ENCODE results near the gene LRTM2. TPM values are rescaled to one million over a fixed set of nuclear protein-coding genes. Genes with fewer than 3 reads are reported as not detected.
A peak's percentile ranks its signal among the peaks of the same experiment; 100 is the strongest.

Gene LRTM2
- polyA plus RNA-seq, 1 donor from 2014 or later, result 2.4 TPM

- Histone ChIP-seq H3K4me2 (ENCODE audit: low read length) (no peak overlapping the region), H3K27ac (ENCODE audit: low read length) (no peak overlapping the region), H3K36me3 (ENCODE audit: insufficient read depth, low read length) (no peaks in the 10 kb centered on the region), H3K27me3 (ENCODE audit: insufficient read depth, low read depth, low read length) (no peaks in the 10 kb centered on the region), H3K9me3 (ENCODE audit: low read length) (no peaks in the 10 kb centered on the region), H3K9me2 (ENCODE audit: insufficient read depth, low read length) (no peaks in the 10 kb centered on the region), H3K4me3 (ENCODE audit: low read length) (no peak overlapping the region), H2AFZ (ENCODE audit: low read depth, low read length) (no peak overlapping the region), H3K79me2 (replicated peaks; ENCODE audit: insufficient read depth, low read length) (no peaks in the 10 kb centered on the region), H4K20me1 (ENCODE audit: insufficient read depth) (no peaks in the 10 kb centered on the region), H3K9ac (ENCODE audit: low read length) (no peak overlapping the region), H3F3A (ENCODE audit: insufficient read depth, low read length, poor library complexity, severe bottlenecking) (no peaks in the 10 kb centered on the region)
- TF ChIP-seq POLR2AphosphoS5 (IDR thresholded peaks at IDR 0.05) (no peak), SMC3 (conservative IDR thresholded peaks at IDR 0.05; ENCODE audit: poor library complexity) (peak; percentile 97), CTCF (IDR thresholded peaks at IDR 0.05; ENCODE audit: poor library complexity, severe bottlenecking) (peak; percentile 91), RAD21 (conservative IDR thresholded peaks at IDR 0.05) (peak; percentile 94)
Observed at GRCh38 chr12:1791104-1791841, 29.1 kb upstream of the LRTM2 start.

- no peaks in the 10 kb centered on the region for H3K36me3 ChIP-seq (ENCODE audit: insufficient read depth, low read length)
- TF ChIP-seq REST (IDR thresholded peaks at IDR 0.05; ENCODE audit: borderline replicate concordance) (no peak), RAD21 (conservative IDR thresholded peaks at IDR 0.05) (no peak), MXI1 (conservative IDR thresholded peaks at IDR 0.05; ENCODE audit: poor library complexity, severe bottlenecking) (no peak), EP300 (conservative IDR thresholded peaks at IDR 0.05; ENCODE audit: poor library complexity, severe bottlenecking) (no peak), TAF1 (IDR thresholded peaks at IDR 0.05; ENCODE audit: low read depth) (no peak), EZH2 (IDR thresholded peaks at IDR 0.05; ENCODE audit: borderline replicate concordance, insufficient read depth, low read length, poor library complexity, severe bottlenecking) (no peak), SMC3 (conservative IDR thresholded peaks at IDR 0.05; ENCODE audit: poor library complexity) (no peak), POLR2AphosphoS5 (IDR thresholded peaks at IDR 0.05) (no peak), CTCF (IDR thresholded peaks at IDR 0.05; ENCODE audit: poor library complexity, severe bottlenecking) (no peak)
Observed at GRCh38 chr12:1792406-1792805, 28.0 kb upstream of the LRTM2 start.

More at GRCh38 chr12:1792406-1792805, 28.0 kb upstream of the LRTM2 start:
- Histone ChIP-seq H3K9me2 (ENCODE audit: insufficient read depth, low read length) (no peaks in the 10 kb centered on the region), H3K27me3 (ENCODE audit: insufficient read depth, low read depth, low read length) (no peaks in the 10 kb centered on the region), H4K20me1 (ENCODE audit: insufficient read depth) (no peaks in the 10 kb centered on the region), H3K4me3 (ENCODE audit: low read length) (no peak overlapping the region), H3K9me3 (ENCODE audit: low read length) (no peaks in the 10 kb centered on the region), H2AFZ (ENCODE audit: low read depth, low read length) (no peak overlapping the region), H3K4me2 (ENCODE audit: low read length) (no peak overlapping the region), H3K9ac (ENCODE audit: low read length) (no peak overlapping the region), H3K79me2 (replicated peaks; ENCODE audit: insufficient read depth, low read length) (no peaks in the 10 kb centered on the region), H3F3A (ENCODE audit: insufficient read depth, low read length, poor library complexity, severe bottlenecking) (no peaks in the 10 kb centered on the region), H3K27ac (ENCODE audit: low read length) (no peak overlapping the region)
